ENCODE data around the gene CAP1.

The CAP1 gene

GRCh38 chr1:40040511-40041465 lies at the start of gene CAP1:
CAP1 (plus strand) TSS chr1:40040729; CDS start chr1:40059347, 18,618 bp downstream.
- TF ChIP-seq ZFX (IDR thresholded peaks at IDR 0.05; ENCODE audit: borderline replicate concordance) (no peak), CTCF (IDR thresholded peaks at IDR 0.05) (no peak)
- peak within 1 kb of the TSS; percentile 94 for H3K27ac ChIP-seq

GRCh38 chr1:39992234-39992633 lies 48.3 kb upstream of the CAP1 start:
- no peak for TF ChIP-seq CTCF (IDR thresholded peaks at IDR 0.05)
- no peak for TF ChIP-seq ZFX (IDR thresholded peaks at IDR 0.05; ENCODE audit: borderline replicate concordance)
- no peak overlapping the region for H3K27ac ChIP-seq

- no peak for TF ChIP-seq ZFX (IDR thresholded peaks at IDR 0.05; ENCODE audit: borderline replicate concordance)
- H3K27ac ChIP-seq: no peak overlapping the region
These were observed 47.6 kb upstream of the CAP1 start for GRCh38 chr1:39992888-39993287.

GRCh38 chr1:39995973-39996393 lies 44.5 kb upstream of the CAP1 start:
- H3K27ac ChIP-seq: no peak overlapping the region
- TF ChIP-seq CTCF (IDR thresholded peaks at IDR 0.05): no peak
- TF ChIP-seq ZFX (IDR thresholded peaks at IDR 0.05; ENCODE audit: borderline replicate concordance): no peak

GRCh38 chr1:39996396-39997004 lies 44.0 kb upstream of the CAP1 start:
- no peak for TF ChIP-seq CTCF (IDR thresholded peaks at IDR 0.05)
- no peak for TF ChIP-seq ZFX (IDR thresholded peaks at IDR 0.05; ENCODE audit: borderline replicate concordance)
- H3K27ac ChIP-seq: no peak overlapping the region

GRCh38 chr1:40001456-40001855 lies 39.1 kb upstream of the CAP1 start:
- H3K27ac ChIP-seq: no peak overlapping the region
- no peak for TF ChIP-seq CTCF (IDR thresholded peaks at IDR 0.05)
- no peak for TF ChIP-seq ZFX (IDR thresholded peaks at IDR 0.05; ENCODE audit: borderline replicate concordance)

- H3K27ac ChIP-seq: no peak overlapping the region
- TF ChIP-seq CTCF (IDR thresholded peaks at IDR 0.05): no peak
- no peak for TF ChIP-seq ZFX (IDR thresholded peaks at IDR 0.05; ENCODE audit: borderline replicate concordance)
These were observed 37.1 kb upstream of the CAP1 start for GRCh38 chr1:40003156-40004093.
